ENCODE results near the gene ACOT13.
"Not testable (repeated sequence)": the region's sequence is repeated elsewhere in the genome, so short reads cannot be mapped to it uniquely, and the experiment has no call there.

The ACOT13 gene

DNA sequence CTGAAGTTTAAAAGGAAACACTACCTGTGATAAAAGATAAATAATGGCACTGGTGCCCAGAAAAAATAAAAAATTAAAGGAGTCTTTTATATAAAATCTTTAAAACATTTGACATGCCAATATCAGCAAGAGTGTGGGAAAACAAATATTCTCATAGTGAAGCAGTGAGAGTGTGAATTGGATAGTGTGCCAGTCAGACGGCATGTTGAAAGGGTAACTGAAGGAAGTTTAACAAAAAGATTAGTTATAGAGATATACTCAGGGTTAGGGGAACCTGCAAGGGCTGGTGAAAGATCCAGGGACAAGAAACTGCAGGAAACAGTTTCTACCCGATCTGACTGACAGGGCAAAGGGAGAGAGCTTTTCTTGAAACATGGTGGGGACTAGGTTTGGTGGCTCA lies 85.6 kb downstream of the ACOT13 start:
- Histone ChIP-seq H3K27ac (no peak overlapping the region), H3K4me3 (ENCODE audit: low read depth, low read length) (no peak overlapping the region), H3K27me3 (replicated peaks) (no peaks in the 10 kb centered on the region), H3K36me3 (replicated peaks) (no peaks in the 10 kb centered on the region)
- TF ChIP-seq, protein P1, sequence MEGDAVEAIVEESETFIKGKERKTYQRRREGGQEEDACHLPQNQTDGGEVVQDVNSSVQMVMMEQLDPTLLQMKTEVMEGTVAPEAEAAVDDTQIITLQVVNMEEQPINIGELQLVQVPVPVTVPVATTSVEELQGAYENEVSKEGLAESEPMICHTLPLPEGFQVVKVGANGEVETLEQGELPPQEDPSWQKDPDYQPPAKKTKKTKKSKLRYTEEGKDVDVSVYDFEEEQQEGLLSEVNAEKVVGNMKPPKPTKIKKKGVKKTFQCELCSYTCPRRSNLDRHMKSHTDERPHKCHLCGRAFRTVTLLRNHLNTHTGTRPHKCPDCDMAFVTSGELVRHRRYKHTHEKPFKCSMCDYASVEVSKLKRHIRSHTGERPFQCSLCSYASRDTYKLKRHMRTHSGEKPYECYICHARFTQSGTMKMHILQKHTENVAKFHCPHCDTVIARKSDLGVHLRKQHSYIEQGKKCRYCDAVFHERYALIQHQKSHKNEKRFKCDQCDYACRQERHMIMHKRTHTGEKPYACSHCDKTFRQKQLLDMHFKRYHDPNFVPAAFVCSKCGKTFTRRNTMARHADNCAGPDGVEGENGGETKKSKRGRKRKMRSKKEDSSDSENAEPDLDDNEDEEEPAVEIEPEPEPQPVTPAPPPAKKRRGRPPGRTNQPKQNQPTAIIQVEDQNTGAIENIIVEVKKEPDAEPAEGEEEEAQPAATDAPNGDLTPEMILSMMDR (IDR thresholded peaks at IDR 0.05; ENCODE audit: low read depth, low read length, missing control alignments), result no peak
- no peak for DNase-seq
- in situ Hi-C loops (cut with HindIII; ENCODE audit: low pct_ligation_motif_present, low sequenced_read_pairs), result no loop called here

DNA sequence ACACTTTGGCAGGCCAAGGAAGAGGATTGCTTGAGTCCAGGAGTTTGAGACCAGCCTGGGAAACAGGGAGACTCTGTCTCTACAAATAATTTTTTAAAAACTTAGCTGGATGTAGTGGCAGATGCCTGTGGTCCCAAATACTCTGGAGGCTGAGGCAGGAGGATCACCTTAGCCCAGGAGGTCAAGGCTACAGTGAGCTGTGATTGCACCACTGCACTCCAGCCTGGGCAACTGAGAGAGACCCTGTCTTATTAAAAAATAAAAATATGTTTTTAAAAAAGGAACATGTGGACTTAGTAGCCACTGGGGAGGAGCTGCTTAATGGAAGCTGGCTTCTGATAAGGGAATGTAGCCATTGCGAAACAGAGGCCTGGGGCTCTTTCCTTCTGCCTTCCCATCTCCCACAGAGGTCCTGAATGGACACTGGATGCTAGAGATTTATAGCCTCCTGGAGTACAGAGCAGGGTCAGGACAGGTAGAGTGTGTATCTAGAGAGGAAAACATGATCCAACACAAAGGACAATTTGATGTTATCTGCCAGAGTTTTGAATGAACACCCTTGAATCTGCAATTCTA lies 86.1 kb downstream of the ACOT13 start:
- in situ Hi-C loops (cut with HindIII; ENCODE audit: low pct_ligation_motif_present, low sequenced_read_pairs), result no loop called here
- Histone ChIP-seq H3K36me3 (replicated peaks) (no peaks in the 10 kb centered on the region), H3K27me3 (replicated peaks) (no peaks in the 10 kb centered on the region), H3K27ac (no peak overlapping the region), H3K4me3 (ENCODE audit: low read depth, low read length) (no peak overlapping the region)
- no peak for DNase-seq
- TF ChIP-seq, protein P1 (IDR thresholded peaks at IDR 0.05; ENCODE audit: low read depth, low read length, missing control alignments), result no peak

DNA sequence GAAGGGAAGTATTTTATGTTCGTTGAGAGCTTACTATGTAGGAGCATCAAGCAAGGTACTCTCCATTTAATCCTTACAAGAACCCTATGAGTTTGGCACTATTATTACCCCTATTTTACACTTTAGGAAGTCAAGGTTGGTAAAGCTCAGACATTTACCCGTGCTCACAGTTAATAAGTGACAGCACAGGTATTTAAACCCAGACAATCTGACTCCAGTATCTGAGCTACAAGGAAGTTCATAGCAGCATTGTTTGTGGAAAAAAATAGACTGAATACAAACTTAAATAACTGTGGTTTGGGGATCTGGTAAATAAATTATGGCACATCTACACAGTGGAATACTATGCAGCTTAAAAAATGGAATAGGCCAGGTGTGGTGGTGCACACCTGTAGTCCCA lies 86.7 kb downstream of the ACOT13 start:
- no peak for DNase-seq
- in situ Hi-C loops (cut with HindIII; ENCODE audit: low pct_ligation_motif_present, low sequenced_read_pairs), result no loop called here
- no peak overlapping the region for H3K27ac ChIP-seq
- no peaks in the 10 kb centered on the region for H3K36me3 ChIP-seq (replicated peaks)
- H3K4me3 ChIP-seq (ENCODE audit: low read depth, low read length), result no peak overlapping the region
- no peaks in the 10 kb centered on the region for H3K27me3 ChIP-seq (replicated peaks)
- TF ChIP-seq, protein P1 (IDR thresholded peaks at IDR 0.05; ENCODE audit: low read depth, low read length, missing control alignments), result no peak

DNA sequence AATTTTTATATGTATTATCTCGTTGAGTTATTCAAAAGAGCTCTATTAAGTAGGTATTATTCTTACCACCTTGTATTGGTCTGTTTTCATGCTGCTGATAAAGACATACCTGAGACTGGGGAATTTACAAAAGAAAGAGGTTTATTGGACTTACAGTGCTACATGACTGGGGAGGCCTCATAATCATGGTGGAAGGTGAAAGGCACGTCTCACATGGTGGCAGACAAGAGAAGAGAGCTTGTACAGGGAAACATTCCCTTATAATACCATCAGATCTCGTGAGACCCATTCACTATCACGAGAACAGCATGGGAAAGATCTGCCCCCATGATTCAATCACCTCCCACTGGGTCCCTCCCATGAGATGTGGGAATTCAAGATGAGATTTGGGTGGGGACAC lies 87.5 kb downstream of the ACOT13 start:
- DNase-seq; H3K36me3 ChIP-seq (replicated peaks); H3K27ac ChIP-seq; H3K4me3 ChIP-seq (ENCODE audit: low read depth, low read length); H3K27me3 ChIP-seq (replicated peaks); in situ Hi-C loops (cut with HindIII; ENCODE audit: low pct_ligation_motif_present, low sequenced_read_pairs): not testable (repeated sequence)

All from brain microvascular endothelial cell (primary cell).